ENCODE measurements around the gene C1orf56. TPM values are rescaled to one million over a fixed set of nuclear protein-coding genes. Genes with fewer than 3 reads are reported as not detected.

The C1orf56 gene
- polyA plus RNA-seq, 1 of the 3 experiments (the other 2 are of a cell fraction), result 5.5 TPM

DNA sequence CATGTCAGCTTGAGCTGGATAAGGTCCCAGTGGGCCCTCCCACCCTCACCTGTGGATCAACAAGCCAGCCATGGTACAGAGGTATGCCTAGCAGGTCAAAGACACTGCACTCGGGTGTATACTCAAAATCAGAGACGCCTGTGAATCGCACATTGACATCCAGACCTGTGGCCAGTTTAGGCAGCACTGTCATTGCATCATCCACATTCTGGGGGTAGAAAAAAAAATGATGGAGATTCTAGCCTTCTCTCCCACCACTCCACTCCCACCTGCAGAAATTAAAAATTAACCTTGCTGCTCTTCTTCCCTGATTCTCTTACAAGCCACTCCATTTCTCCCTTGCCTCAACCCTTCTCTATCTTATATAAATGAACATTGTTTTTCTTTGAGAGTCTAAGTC, 47.1 kb upstream of the C1orf56 start:
- no peak for TF ChIP-seq RXRA (IDR thresholded peaks at IDR 0.05; ENCODE audit: borderline replicate concordance, low read depth)
- TF ChIP-seq, protein P1, sequence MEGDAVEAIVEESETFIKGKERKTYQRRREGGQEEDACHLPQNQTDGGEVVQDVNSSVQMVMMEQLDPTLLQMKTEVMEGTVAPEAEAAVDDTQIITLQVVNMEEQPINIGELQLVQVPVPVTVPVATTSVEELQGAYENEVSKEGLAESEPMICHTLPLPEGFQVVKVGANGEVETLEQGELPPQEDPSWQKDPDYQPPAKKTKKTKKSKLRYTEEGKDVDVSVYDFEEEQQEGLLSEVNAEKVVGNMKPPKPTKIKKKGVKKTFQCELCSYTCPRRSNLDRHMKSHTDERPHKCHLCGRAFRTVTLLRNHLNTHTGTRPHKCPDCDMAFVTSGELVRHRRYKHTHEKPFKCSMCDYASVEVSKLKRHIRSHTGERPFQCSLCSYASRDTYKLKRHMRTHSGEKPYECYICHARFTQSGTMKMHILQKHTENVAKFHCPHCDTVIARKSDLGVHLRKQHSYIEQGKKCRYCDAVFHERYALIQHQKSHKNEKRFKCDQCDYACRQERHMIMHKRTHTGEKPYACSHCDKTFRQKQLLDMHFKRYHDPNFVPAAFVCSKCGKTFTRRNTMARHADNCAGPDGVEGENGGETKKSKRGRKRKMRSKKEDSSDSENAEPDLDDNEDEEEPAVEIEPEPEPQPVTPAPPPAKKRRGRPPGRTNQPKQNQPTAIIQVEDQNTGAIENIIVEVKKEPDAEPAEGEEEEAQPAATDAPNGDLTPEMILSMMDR (IDR thresholded peaks at IDR 0.05), result no peak
- TF ChIP-seq, protein P2, sequence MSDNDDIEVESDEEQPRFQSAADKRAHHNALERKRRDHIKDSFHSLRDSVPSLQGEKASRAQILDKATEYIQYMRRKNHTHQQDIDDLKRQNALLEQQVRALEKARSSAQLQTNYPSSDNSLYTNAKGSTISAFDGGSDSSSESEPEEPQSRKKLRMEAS (IDR thresholded peaks at IDR 0.05; ENCODE audit: low read depth), result no peak
- TF ChIP-seq RCOR1 (IDR thresholded peaks at IDR 0.05; ENCODE audit: low read length), result no peak
- TF ChIP-seq NFIC (IDR thresholded peaks at IDR 0.05; ENCODE audit: borderline replicate concordance), result no peak
- no peak for TF ChIP-seq CHD2 (IDR thresholded peaks at IDR 0.05; ENCODE audit: low read length, partially characterized antibody)
- TF ChIP-seq EP300 (IDR thresholded peaks at IDR 0.05; ENCODE audit: borderline replicate concordance in 1 of 2, low read depth in 1 of 2, low read length in 1 of 2), result no peak
- no peak for TF ChIP-seq MEF2A (IDR thresholded peaks at IDR 0.05; ENCODE audit: borderline replicate concordance, low read depth)
- no peak for TF ChIP-seq GABPA (IDR thresholded peaks at IDR 0.05; ENCODE audit: low read depth)
- no peak for TF ChIP-seq RFX5 (IDR thresholded peaks at IDR 0.05; ENCODE audit: low read length)
- no peak for TF ChIP-seq MXI1 (IDR thresholded peaks at IDR 0.05; ENCODE audit: low read depth, low read length)
- TF ChIP-seq, protein P3, sequence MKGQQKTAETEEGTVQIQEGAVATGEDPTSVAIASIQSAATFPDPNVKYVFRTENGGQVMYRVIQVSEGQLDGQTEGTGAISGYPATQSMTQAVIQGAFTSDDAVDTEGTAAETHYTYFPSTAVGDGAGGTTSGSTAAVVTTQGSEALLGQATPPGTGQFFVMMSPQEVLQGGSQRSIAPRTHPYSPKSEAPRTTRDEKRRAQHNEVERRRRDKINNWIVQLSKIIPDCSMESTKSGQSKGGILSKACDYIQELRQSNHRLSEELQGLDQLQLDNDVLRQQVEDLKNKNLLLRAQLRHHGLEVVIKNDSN (IDR thresholded peaks at IDR 0.05; ENCODE audit: borderline replicate concordance, low read depth), result no peak
- no peak for DNase-seq
- ChIA-PET CTCF (interaction anchor here (15.9 kb wide), 1 partner anchor 20 kb away, joined by 371 read pairs; the partner anchor contains the start of genes ANXA9 and CERS2), POLR2A (no interaction called here)
- 100% methylated on average over 3 of the region's 3 CpGs for WGBS (ENCODE audit: low lambda C conversion rate)
- H3K9me2 ChIP-seq, result no peaks in the 10 kb centered on the region
- H3K36me3 ChIP-seq (replicated peaks in 1 of 2; ENCODE audit: control insufficient read depth in 1 of 2, insufficient read depth in 2 of 2, low read length in 1 of 2), result peaks cover 0 to 11% of the 10 kb centered on the region in 2 experiments
- H3K4me3 ChIP-seq (ENCODE audit: low read depth in 2 of 2, low read length in 1 of 2), result no peak overlapping the region
- H2AFZ ChIP-seq (ENCODE audit: low read depth), result no peak overlapping the region
- no peaks in the 10 kb centered on the region for H4K20me1 ChIP-seq (ENCODE audit: insufficient read depth)
- H3F3A ChIP-seq (replicated peaks; ENCODE audit: insufficient read depth), result no peaks in the 10 kb centered on the region
- H3K4me2 ChIP-seq, result no peak overlapping the region
- H3K27ac ChIP-seq (ENCODE audit: low read depth in 2 of 2, low read length in 1 of 2), result no peak overlapping the region
- H3K4me1 ChIP-seq (ENCODE audit: control insufficient read depth in 1 of 2, insufficient read depth in 2 of 2, low read depth in 1 of 2, low read length in 1 of 2), result peaks cover 0 to 4% of the 10 kb centered on the region in 2 experiments; a peak in 2 of 4 replicates
- H3K9ac ChIP-seq, result no peak overlapping the region
- 0 out of 2 replicates have a peak, but pooled peaks cover 4% of the 10 kb centered on the region for H3K79me2 ChIP-seq (ENCODE audit: insufficient read depth)
- H3K27me3 ChIP-seq (ENCODE audit: insufficient read depth), result no peaks in the 10 kb centered on the region
- H3K9me3 ChIP-seq, result no peaks in the 10 kb centered on the region

DNA sequence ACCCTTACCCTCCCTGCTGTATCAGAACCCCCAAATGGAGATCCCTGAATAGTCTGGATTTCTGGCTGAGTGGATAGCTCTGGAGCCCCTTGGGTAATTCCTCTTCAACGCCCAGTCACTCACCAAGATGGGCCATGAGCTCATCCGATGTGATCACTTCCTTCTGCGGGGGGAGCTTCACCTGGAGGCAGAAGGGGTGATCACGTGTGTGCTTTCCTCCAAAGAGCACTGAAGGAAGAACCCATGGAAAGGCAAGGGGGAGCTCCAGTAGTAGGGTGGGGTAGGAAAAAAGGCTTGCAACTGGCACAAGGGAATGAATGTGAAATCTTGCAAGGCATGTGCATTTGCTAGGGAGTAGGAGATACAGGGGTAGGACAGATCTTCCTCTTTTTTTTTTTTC, 45.9 kb upstream of the C1orf56 start:
- CTCF ChIA-PET, result interaction anchor here (1.3 to 15.9 kb wide), 2 partner anchors 21 to 98 kb away, joined by 4 to 371 read pairs; partner anchors contain the start of genes ANXA9 and CERS2
- H3K9me2 ChIP-seq, result no peaks in the 10 kb centered on the region
- peaks cover 3% of the 10 kb centered on the region for H3F3A ChIP-seq (replicated peaks; ENCODE audit: insufficient read depth)
- 89% methylated on average over 4 of the region's 4 CpGs for WGBS (ENCODE audit: low lambda C conversion rate)
- H3K36me3 ChIP-seq (replicated peaks in 1 of 2; ENCODE audit: control insufficient read depth in 1 of 2, insufficient read depth in 2 of 2, low read length in 1 of 2), result peaks cover 0 to 11% of the 10 kb centered on the region in 2 experiments
- peaks cover 0 to 13% of the 10 kb centered on the region in 2 experiments; a peak in 2 of 4 replicates for H3K4me1 ChIP-seq (ENCODE audit: control insufficient read depth in 1 of 2, insufficient read depth in 2 of 2, low read depth in 1 of 2, low read length in 1 of 2)
- POLR2A ChIA-PET, result no interaction called here
- no peaks in the 10 kb centered on the region for H3K27me3 ChIP-seq (ENCODE audit: insufficient read depth)
- no peak overlapping the region for H3K9ac ChIP-seq
- no peak for DNase-seq
- H4K20me1 ChIP-seq (ENCODE audit: insufficient read depth), result no peaks in the 10 kb centered on the region
- H3K27ac ChIP-seq (ENCODE audit: low read depth in 2 of 2, low read length in 1 of 2), result no peak overlapping the region
- no peak overlapping the region for H2AFZ ChIP-seq (ENCODE audit: low read depth)
- H3K9me3 ChIP-seq, result no peaks in the 10 kb centered on the region
- H3K4me3 ChIP-seq (ENCODE audit: low read depth in 2 of 2, low read length in 1 of 2), result no peak overlapping the region
- H3K4me2 ChIP-seq, result no peak overlapping the region
- H3K79me2 ChIP-seq (ENCODE audit: insufficient read depth), result 0 out of 2 replicates have a peak, but pooled peaks cover 9% of the 10 kb centered on the region
- TF ChIP-seq EP300 (IDR thresholded peaks at IDR 0.05; ENCODE audit: borderline replicate concordance in 1 of 2, low read depth in 1 of 2, low read length in 1 of 2) (no peak), NRF1 (IDR thresholded peaks at IDR 0.05; ENCODE audit: low read depth, low read length) (no peak), EZH2phosphoT487 (IDR thresholded peaks at IDR 0.05; ENCODE audit: borderline replicate concordance, low read depth) (no peak), POLR2AphosphoS5 (IDR thresholded peaks at IDR 0.05; ENCODE audit: low read depth, low read length) (no peak), YY1 (IDR thresholded peaks at IDR 0.05; ENCODE audit: low read depth) (no peak), TAF1 (IDR thresholded peaks at IDR 0.05; ENCODE audit: borderline replicate concordance, low read depth, low read length) (no peak), FOXM1 (IDR thresholded peaks at IDR 0.05; ENCODE audit: low read depth) (no peak), FOSL2 (IDR thresholded peaks at IDR 0.05; ENCODE audit: borderline replicate concordance, low read depth) (no peak), MXI1 (IDR thresholded peaks at IDR 0.05; ENCODE audit: low read depth, low read length) (no peak)
- TF ChIP-seq, protein P4, sequence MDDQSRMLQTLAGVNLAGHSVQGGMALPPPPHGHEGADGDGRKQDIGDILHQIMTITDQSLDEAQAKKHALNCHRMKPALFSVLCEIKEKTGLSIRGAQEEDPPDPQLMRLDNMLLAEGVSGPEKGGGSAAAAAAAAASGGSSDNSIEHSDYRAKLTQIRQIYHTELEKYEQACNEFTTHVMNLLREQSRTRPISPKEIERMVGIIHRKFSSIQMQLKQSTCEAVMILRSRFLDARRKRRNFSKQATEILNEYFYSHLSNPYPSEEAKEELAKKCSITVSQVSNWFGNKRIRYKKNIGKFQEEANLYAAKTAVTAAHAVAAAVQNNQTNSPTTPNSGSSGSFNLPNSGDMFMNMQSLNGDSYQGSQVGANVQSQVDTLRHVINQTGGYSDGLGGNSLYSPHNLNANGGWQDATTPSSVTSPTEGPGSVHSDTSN (IDR thresholded peaks at IDR 0.05), result no peak
- TF ChIP-seq, protein P5, sequence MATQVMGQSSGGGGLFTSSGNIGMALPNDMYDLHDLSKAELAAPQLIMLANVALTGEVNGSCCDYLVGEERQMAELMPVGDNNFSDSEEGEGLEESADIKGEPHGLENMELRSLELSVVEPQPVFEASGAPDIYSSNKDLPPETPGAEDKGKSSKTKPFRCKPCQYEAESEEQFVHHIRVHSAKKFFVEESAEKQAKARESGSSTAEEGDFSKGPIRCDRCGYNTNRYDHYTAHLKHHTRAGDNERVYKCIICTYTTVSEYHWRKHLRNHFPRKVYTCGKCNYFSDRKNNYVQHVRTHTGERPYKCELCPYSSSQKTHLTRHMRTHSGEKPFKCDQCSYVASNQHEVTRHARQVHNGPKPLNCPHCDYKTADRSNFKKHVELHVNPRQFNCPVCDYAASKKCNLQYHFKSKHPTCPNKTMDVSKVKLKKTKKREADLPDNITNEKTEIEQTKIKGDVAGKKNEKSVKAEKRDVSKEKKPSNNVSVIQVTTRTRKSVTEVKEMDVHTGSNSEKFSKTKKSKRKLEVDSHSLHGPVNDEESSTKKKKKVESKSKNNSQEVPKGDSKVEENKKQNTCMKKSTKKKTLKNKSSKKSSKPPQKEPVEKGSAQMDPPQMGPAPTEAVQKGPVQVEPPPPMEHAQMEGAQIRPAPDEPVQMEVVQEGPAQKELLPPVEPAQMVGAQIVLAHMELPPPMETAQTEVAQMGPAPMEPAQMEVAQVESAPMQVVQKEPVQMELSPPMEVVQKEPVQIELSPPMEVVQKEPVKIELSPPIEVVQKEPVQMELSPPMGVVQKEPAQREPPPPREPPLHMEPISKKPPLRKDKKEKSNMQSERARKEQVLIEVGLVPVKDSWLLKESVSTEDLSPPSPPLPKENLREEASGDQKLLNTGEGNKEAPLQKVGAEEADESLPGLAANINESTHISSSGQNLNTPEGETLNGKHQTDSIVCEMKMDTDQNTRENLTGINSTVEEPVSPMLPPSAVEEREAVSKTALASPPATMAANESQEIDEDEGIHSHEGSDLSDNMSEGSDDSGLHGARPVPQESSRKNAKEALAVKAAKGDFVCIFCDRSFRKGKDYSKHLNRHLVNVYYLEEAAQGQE (IDR thresholded peaks at IDR 0.05; ENCODE audit: low read depth, low read length), result no peak

Measured in SK-N-SH (cell line).